ENCODE measurements around the gene LIX1.

Gene LIX1

DNA sequence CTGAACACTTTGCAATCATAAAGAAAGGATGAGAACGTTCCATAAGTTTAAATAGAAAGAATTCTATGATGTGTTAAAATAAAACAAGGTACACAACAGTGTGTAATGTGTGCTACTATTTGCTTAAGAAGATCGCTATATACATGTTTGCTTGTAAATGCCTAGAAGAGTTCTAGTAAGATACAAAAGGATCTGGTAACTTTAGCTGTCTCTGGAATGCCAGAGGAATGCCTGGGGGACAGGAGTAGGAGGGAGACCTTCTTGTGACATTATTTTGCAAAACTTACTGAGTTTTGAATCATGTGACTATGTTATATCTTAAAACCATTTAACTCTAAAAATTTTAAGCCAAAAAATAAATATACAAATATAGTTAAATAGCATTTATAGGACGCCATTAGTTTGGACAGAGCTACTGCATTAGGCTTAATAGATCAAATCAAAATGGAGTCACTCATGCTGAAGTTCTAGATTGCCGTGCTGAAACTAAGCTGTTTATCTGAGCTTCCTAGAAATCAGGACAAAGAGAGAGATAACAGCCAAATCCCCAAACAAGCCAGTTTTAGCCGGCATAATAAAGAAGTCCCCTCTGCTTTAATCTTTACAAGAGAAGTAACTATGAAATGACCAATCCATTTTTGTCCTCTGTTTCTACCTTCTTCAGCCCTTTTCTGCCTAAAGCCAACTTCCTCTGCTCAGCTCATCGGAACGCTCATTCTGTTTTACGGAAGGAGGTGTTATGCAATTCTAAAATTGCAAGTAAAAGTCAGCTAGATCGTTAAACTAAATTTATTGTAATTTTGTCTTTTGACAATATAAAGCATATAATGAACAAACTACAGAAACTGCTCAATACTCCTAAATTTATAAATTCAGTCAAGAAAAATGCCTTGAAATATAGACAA, 44.8 kb downstream of the LIX1 start:
- Histone ChIP-seq H3K4me1 (ENCODE audit: insufficient read depth, poor library complexity, severe bottlenecking) (no peaks in the 10 kb centered on the region), H3K27me3 (ENCODE audit: insufficient read depth, poor library complexity, severe bottlenecking) (no peaks in the 10 kb centered on the region), H3K4me3 (ENCODE audit: severe bottlenecking) (no peak overlapping the region), H3K9me3 (ENCODE audit: severe bottlenecking) (no peaks in the 10 kb centered on the region), H3K27ac (ENCODE audit: poor library complexity, severe bottlenecking) (no peak overlapping the region), H3K36me3 (ENCODE audit: low read depth) (no peaks in the 10 kb centered on the region)
- DNase-seq (ENCODE audit: low spot score) (no peak), ATAC-seq (ENCODE audit: low read depth) (no peak)
- TF ChIP-seq, protein P1, sequence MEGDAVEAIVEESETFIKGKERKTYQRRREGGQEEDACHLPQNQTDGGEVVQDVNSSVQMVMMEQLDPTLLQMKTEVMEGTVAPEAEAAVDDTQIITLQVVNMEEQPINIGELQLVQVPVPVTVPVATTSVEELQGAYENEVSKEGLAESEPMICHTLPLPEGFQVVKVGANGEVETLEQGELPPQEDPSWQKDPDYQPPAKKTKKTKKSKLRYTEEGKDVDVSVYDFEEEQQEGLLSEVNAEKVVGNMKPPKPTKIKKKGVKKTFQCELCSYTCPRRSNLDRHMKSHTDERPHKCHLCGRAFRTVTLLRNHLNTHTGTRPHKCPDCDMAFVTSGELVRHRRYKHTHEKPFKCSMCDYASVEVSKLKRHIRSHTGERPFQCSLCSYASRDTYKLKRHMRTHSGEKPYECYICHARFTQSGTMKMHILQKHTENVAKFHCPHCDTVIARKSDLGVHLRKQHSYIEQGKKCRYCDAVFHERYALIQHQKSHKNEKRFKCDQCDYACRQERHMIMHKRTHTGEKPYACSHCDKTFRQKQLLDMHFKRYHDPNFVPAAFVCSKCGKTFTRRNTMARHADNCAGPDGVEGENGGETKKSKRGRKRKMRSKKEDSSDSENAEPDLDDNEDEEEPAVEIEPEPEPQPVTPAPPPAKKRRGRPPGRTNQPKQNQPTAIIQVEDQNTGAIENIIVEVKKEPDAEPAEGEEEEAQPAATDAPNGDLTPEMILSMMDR (IDR thresholded peaks at IDR 0.05; ENCODE audit: poor library complexity, severe bottlenecking), result no peak

DNA sequence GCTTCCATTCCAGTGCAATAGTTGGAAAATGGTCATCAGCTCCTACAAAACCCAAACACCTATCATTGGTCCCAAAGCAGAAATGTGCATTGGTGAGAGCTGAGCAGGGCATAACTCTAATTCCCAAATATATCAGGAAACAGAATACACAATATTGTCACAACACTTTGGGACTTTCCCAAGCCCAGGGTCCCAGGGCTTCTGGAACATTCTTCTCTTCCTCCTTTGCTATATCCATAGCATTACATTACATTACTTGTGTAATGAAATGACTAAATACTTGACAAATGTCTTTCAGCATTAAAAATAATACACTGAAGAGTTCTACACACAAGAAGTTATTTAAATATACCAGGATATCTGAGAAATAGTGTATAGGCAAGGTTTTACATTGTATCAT, 45.6 kb downstream of the LIX1 start:
- no peak overlapping the region for H3K27ac ChIP-seq (ENCODE audit: poor library complexity, severe bottlenecking)
- no peak for ATAC-seq (ENCODE audit: low read depth)
- H3K27me3 ChIP-seq (ENCODE audit: insufficient read depth, poor library complexity, severe bottlenecking), result no peaks in the 10 kb centered on the region
- H3K9me3 ChIP-seq (ENCODE audit: severe bottlenecking), result no peaks in the 10 kb centered on the region
- no peak overlapping the region for H3K4me3 ChIP-seq (ENCODE audit: severe bottlenecking)
- no peaks in the 10 kb centered on the region for H3K4me1 ChIP-seq (ENCODE audit: insufficient read depth, poor library complexity, severe bottlenecking)
- no peaks in the 10 kb centered on the region for H3K36me3 ChIP-seq (ENCODE audit: low read depth)
- TF ChIP-seq, protein P1 (IDR thresholded peaks at IDR 0.05; ENCODE audit: poor library complexity, severe bottlenecking), result no peak
- DNase-seq (ENCODE audit: low spot score), result no peak

DNA sequence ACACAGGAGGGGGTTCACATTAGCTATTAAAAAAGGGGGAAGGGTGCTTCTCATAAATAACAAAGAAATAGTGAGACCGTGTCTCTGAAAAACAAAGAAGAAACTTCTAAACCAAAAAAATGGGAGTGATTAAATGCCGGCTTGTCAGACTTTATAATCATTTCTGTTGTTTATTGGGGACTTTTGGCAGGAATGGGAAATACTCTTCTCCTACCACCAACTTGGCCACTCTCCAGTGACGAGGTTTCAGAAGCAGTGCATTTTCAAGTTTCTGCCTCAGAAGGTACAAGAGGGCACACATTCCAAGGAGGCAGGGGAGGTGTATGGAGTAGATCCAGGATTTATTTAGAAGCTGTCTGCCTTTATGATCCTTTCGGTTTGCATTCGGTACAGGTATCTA, 46.2 kb downstream of the LIX1 start:
- DNase-seq (ENCODE audit: low spot score) (no peak), ATAC-seq (ENCODE audit: low read depth) (no peak)
- TF ChIP-seq, protein P1 (IDR thresholded peaks at IDR 0.05; ENCODE audit: poor library complexity, severe bottlenecking), result no peak
- H3K4me3 ChIP-seq (ENCODE audit: severe bottlenecking), result no peak overlapping the region
- H3K36me3 ChIP-seq (ENCODE audit: low read depth), result no peaks in the 10 kb centered on the region
- no peaks in the 10 kb centered on the region for H3K9me3 ChIP-seq (ENCODE audit: severe bottlenecking)
- no peaks in the 10 kb centered on the region for H3K27me3 ChIP-seq (ENCODE audit: insufficient read depth, poor library complexity, severe bottlenecking)
- H3K27ac ChIP-seq (ENCODE audit: poor library complexity, severe bottlenecking), result no peak overlapping the region
- no peaks in the 10 kb centered on the region for H3K4me1 ChIP-seq (ENCODE audit: insufficient read depth, poor library complexity, severe bottlenecking)

DNA sequence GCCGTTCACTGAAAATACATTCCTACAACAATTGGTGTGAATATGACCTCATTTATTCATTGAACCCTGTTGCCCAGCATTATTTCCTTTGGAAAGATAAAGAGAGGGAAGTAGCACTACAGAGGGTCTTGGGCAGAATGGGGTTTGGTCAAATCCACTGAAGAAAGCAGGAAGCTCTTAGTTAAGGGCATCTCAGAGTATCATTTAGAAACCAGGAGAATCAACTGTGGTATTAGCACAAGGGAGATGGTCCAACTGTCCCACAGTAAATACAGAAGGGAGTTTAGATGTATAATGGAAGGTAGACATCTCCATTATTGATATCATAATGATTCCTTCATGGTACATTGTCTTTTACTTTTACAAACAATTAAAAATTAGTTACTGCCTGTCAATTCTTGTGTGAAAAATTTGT, 47.1 kb downstream of the LIX1 start:
- H3K27ac ChIP-seq (ENCODE audit: poor library complexity, severe bottlenecking), result no peak overlapping the region
- no peaks in the 10 kb centered on the region for H3K9me3 ChIP-seq (ENCODE audit: severe bottlenecking)
- TF ChIP-seq, protein P1 (IDR thresholded peaks at IDR 0.05; ENCODE audit: poor library complexity, severe bottlenecking), result no peak
- no peaks in the 10 kb centered on the region for H3K4me1 ChIP-seq (ENCODE audit: insufficient read depth, poor library complexity, severe bottlenecking)
- H3K4me3 ChIP-seq (ENCODE audit: severe bottlenecking), result no peak overlapping the region
- ATAC-seq (ENCODE audit: low read depth), result no peak
- H3K36me3 ChIP-seq (ENCODE audit: low read depth), result no peaks in the 10 kb centered on the region
- no peaks in the 10 kb centered on the region for H3K27me3 ChIP-seq (ENCODE audit: insufficient read depth, poor library complexity, severe bottlenecking)
- no peak for DNase-seq (ENCODE audit: low spot score)

Data from RWPE2 (cell line).